Measurements from ENCODE around the gene B4GAT1. TPM values are rescaled to one million over a fixed set of nuclear protein-coding genes. Genes with fewer than 3 reads are reported as not detected.

Gene B4GAT1
- total RNA-seq, 1 experiment from 2014 or later = 47.1 TPM

DNA sequence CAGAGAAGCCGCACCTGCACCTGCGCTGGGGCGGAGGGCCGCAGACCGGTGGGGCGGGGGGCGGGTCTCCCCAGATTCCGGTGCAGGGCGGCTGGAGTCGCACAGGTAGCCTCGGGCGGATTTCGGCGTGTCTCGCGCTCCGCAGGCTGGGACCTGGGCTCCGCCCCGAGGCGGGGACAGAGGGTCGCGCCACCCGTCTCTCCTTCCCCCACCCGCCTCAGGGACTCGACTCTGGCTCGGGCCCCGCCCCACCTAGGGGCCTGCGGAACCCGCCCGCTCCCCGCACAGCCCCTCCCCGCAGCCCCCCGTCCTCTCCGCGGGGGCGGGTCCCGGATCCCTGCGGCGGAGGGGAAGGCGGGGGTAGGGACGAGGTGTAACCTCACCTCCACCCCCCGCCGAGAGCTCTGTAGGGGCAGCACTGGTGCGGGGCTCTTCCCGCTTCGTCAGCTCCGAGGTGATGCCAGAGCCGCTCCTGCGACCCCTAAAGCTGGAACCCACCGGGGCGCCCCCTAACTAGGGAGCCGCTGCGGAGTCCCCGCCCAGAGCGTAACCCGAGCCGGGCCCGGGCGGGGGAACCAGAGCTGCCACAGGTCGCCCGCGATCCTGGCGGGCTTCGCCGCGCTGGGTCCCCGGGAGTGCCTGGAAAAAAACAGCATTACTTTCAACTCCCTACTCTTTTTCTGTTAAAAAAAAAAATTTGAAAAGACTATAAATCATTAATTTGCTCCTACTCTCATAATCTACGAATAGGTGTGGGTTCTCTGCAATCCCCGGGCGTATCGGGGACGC is 24.4 kb upstream of the B4GAT1 start, which contains the start of gene SLC29A2:
TSS of gene SLC29A2 (minus strand) at position 134 of the 789 bp plus-strand sequence. CDS start 169 bp downstream, outside the sequence.
- no TSS peak for BruUV-seq (replicated peaks)
- peak; percentile 98 for DNase-seq (ENCODE audit: low spot score)
- CTCF ChIA-PET = interaction anchor here (0.9 to 1.3 kb wide), 3 partner anchors 8 to 17 kb away, joined by 3 to 6 read pairs (median 4); no protein-coding TSS in a partner anchor
- Histone ChIP-seq H3K4me3 (ENCODE audit: low read depth, low read length, poor library complexity, severe bottlenecking) (peak within 1 kb of the TSS; percentile 93), H3K4me1 (ENCODE audit: insufficient read depth, low read length, poor library complexity, severe bottlenecking) (peaks cover 30% of the 10 kb centered on the region), H3K27me3 (replicated peaks; ENCODE audit: insufficient read depth, low read depth, low read length, poor library complexity) (no peaks in the 10 kb centered on the region), H3K9me3 (ENCODE audit: low read depth, low read length, poor library complexity, severe bottlenecking) (no peaks in the 10 kb centered on the region), H3K36me3 (ENCODE audit: insufficient read depth, low read length, poor library complexity, severe bottlenecking) (peaks cover 32% of the 10 kb centered on the region), H3K27ac (ENCODE audit: low read depth, low read length, poor library complexity, severe bottlenecking) (peak within 1 kb of the TSS; percentile 83)
- POLR2A ChIA-PET (ENCODE audit: low non-redundant PET) = no interaction called here
- intact Hi-C loops (cut with micrococcal nuclease; ENCODE audit: unreplicated experiment) = no loop called here
- TF ChIP-seq EZH2 (IDR thresholded peaks at IDR 0.05; ENCODE audit: borderline replicate concordance, low read depth, low read length, poor library complexity, severe bottlenecking) = no peak
- TF ChIP-seq, protein P1, sequence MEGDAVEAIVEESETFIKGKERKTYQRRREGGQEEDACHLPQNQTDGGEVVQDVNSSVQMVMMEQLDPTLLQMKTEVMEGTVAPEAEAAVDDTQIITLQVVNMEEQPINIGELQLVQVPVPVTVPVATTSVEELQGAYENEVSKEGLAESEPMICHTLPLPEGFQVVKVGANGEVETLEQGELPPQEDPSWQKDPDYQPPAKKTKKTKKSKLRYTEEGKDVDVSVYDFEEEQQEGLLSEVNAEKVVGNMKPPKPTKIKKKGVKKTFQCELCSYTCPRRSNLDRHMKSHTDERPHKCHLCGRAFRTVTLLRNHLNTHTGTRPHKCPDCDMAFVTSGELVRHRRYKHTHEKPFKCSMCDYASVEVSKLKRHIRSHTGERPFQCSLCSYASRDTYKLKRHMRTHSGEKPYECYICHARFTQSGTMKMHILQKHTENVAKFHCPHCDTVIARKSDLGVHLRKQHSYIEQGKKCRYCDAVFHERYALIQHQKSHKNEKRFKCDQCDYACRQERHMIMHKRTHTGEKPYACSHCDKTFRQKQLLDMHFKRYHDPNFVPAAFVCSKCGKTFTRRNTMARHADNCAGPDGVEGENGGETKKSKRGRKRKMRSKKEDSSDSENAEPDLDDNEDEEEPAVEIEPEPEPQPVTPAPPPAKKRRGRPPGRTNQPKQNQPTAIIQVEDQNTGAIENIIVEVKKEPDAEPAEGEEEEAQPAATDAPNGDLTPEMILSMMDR (conservative IDR thresholded peaks at IDR 0.05; ENCODE audit: low read depth, low read length) = no peak

DNA sequence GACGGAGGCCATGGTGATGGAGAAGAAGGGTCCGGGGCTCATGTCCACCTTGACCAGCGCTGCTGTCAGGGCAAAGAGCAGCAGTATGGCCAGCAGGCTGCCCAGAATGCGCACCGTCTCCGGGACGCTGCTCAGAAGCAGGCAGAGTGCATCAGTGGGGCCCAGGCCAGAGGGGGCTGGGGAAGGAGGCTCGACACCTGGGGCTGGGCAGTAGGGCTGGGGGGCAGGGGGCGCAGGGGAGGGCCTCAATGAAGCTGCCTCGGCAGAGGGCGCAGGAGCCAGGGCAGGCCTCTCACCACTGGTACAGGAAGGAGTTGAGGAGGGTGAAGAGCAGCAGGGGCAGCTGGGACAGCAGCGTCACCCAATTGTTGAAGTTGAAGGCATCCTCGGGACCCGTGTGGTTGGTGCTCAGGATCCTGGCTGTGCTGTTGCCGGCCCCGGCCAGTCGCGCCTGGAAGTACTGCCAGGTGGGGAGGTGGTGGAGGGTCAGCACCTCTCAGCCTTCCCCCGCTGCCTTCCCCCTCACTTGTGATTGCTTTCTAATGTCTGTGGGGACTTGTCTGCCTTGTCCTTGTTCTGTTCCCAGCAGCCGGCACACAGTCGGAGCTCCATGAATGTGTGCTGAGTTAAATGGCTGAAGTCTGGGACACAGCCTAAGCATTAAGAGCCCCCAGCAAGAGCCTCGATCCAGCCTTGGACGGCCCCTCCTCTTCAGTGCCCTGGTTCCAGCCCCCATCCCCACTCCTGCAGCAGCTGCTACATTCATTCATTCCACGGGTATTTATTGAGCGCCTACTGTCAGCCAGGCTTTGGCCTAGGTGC is 21.9 kb upstream of the B4GAT1 start:
- ChIA-PET CTCF (interaction anchor here (1.0 to 1.4 kb wide), 3 partner anchors 17 to 1259 kb away, joined by 3 to 5 read pairs (median 3); no protein-coding TSS in a partner anchor), POLR2A (ENCODE audit: low non-redundant PET) (no interaction called here)
- Histone ChIP-seq H3K36me3 (ENCODE audit: insufficient read depth, low read length, poor library complexity, severe bottlenecking) (peaks cover 53% of the 10 kb centered on the region), H3K27me3 (replicated peaks; ENCODE audit: insufficient read depth, low read depth, low read length, poor library complexity) (no peaks in the 10 kb centered on the region), H3K4me3 (ENCODE audit: low read depth, low read length, poor library complexity, severe bottlenecking) (peak overlapping the region; percentile 93), H3K9me3 (ENCODE audit: low read depth, low read length, poor library complexity, severe bottlenecking) (no peaks in the 10 kb centered on the region), H3K27ac (ENCODE audit: low read depth, low read length, poor library complexity, severe bottlenecking) (peak overlapping the region; percentile 83), H3K4me1 (ENCODE audit: insufficient read depth, low read length, poor library complexity, severe bottlenecking) (peaks cover 30% of the 10 kb centered on the region)
- TF ChIP-seq, protein P1 (conservative IDR thresholded peaks at IDR 0.05; ENCODE audit: low read depth, low read length) = no peak
- TF ChIP-seq EZH2 (IDR thresholded peaks at IDR 0.05; ENCODE audit: borderline replicate concordance, low read depth, low read length, poor library complexity, severe bottlenecking) = no peak
- DNase-seq (ENCODE audit: low spot score) = no peak
- intact Hi-C loops (cut with micrococcal nuclease; ENCODE audit: unreplicated experiment) = no loop called here
- BruUV-seq (replicated peaks) = no TSS peak

DNA sequence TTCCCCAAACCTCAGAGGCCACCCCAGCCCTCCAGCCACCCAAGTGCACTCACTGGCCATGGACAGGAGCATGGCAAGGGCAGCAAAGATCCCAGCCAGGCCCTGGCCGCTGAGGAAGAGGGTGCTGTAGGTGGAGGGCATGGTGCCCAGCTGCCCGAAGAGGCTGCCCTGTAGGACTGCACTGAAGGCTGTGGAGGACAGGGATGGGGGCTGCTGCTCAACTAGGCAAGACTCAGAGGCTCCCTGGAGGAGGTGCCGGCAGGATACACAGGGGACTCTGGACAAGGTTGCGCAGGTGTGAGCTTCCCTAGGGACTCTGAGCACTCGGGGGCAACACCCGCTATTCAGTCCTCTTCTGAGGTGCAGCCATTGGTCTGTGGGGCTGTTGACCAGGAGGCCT is 21.1 kb upstream of the B4GAT1 start:
- DNase-seq (ENCODE audit: low spot score) = no peak
- no TSS peak for BruUV-seq (replicated peaks)
- Histone ChIP-seq H3K4me1 (ENCODE audit: insufficient read depth, low read length, poor library complexity, severe bottlenecking) (peaks cover 27% of the 10 kb centered on the region), H3K4me3 (ENCODE audit: low read depth, low read length, poor library complexity, severe bottlenecking) (no peak overlapping the region), H3K27ac (ENCODE audit: low read depth, low read length, poor library complexity, severe bottlenecking) (peak overlapping the region; percentile 83), H3K9me3 (ENCODE audit: low read depth, low read length, poor library complexity, severe bottlenecking) (no peaks in the 10 kb centered on the region), H3K36me3 (ENCODE audit: insufficient read depth, low read length, poor library complexity, severe bottlenecking) (peaks cover 61% of the 10 kb centered on the region), H3K27me3 (replicated peaks; ENCODE audit: insufficient read depth, low read depth, low read length, poor library complexity) (no peaks in the 10 kb centered on the region)
- intact Hi-C loops (cut with micrococcal nuclease; ENCODE audit: unreplicated experiment) = no loop called here
- POLR2A ChIA-PET (ENCODE audit: low non-redundant PET) = no interaction called here
- TF ChIP-seq, protein P1 (conservative IDR thresholded peaks at IDR 0.05; ENCODE audit: low read depth, low read length) = no peak
- TF ChIP-seq EZH2 (IDR thresholded peaks at IDR 0.05; ENCODE audit: borderline replicate concordance, low read depth, low read length, poor library complexity, severe bottlenecking) = no peak
- CTCF ChIA-PET = no interaction called here

Data from A673 (cell line).